NCI-H2081 (cell line): ENCODE data around the gene NUDT21.

Experiments
- DNase-seq, 2 experiments: peaks; one replicate each; lab custom pipeline; 2025; lab: John Stamatoyannopoulos, UW

NUDT21 gene

DNA sequence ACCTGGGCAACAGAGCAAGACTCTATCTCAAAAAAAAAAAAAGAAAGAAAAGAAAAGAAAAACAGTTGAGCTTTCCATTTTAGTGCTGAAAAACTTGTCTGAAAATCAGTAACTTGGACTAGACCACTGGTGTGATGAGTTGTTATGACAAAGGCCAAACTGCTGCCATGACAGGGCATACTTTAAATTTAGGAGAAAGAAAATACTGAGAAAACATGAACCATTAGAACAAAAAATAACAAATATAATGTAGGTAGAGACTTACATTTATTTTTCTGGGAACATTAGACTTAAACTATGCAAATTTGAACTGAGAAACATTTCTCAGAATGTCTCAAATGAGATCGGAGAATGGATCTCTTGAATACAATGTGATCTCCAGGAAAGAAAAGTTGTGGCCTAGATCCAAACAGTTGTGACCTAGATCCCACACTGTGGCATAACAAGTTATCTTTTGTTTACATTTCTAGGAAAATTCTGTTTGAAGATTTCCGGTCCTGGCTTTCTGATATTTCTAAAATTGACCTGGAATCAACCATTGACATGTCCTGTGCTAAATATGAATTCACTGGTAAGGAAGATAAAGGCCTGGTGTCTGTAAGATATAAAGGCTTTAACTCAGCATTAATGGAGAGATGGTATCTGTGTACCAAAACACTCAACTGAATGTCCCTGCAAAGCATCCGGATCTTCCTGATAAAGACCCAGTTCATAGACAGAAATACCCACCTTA lies 11.1 kb upstream of the NUDT21 start:
- DNase-seq: no peak

- no peak for DNase-seq
Measured at GRCh38 chr16:56460101-56460500, 9.0 kb upstream of the NUDT21 start.

- DNase-seq: no peak
Measured at GRCh38 chr16:56457927-56458470, 6.9 kb upstream of the NUDT21 start.

DNA sequence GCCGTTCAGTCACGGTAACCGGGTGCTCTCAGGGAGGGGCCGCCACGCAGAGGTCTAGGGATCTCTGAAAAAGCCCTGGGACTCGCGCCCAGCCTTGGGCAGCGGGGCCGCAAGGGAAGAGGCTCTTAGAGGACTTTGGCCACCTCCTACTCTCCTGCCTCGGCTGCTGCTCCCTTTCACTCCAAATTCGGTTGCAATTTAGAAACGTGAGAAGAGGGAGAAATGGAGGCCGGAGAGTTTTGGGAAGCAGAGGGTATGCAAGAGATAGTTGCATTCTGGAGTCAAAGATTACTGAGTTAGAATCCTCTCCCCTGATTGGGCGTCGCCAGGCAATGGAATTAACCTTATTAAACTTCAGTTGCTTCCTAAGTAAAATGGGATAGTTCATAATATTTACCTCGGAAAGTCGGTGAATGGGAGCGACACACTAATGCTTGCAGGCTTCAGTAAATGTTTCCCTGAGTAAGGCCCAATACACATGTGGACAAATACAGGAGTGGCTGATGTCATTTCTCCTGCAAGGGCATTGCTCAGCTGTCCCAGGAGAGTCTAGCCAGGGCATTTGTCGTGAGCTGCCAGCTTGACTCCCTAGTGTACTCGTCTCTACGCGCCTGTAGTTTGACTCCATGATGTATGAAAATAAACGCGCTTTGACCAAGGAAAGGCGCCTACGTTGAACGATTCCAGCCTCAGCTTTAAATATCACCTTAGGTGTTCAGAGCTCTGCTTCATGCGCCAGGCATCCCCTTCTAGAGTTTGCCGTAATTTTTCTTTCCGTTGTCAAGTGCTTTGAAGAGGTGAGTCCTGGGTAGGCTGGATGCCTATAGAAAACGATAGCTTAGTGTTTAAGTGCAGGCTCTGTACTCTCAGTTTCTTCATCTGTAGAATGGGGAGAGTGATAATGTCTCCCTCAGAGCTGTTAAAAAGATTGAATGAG lies 889 bp upstream of the NUDT21 start:
- DNase-seq: peak in 1 of 2 experiments; percentile 23

- DNase-seq: no peak
Measured at GRCh38 chr16:56450275-56450985, 702 bp downstream of the NUDT21 start.

DNA sequence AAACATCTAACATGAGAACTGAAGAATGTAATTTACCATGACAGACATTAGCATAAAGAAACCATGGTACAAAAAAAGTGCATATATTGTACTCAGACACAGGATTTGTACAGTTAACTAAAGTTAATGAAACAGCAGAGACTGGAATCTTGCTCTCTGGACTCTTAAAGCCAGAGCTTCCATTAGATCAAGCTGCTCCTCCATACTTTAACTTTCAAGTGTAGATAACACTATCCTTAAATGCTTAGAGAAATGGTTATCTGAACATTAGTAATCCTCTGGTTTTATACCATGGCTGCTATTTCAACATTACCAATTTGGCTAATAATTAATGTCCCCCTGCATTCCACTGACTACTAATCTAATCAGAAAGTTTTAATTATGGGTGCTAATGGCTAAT lies 3.1 kb downstream of the NUDT21 start:
- no peak for DNase-seq

GRCh38 chr16:56447286-56447685 lies 3.8 kb downstream of the NUDT21 start:
- DNase-seq: no peak

GRCh38 chr16:56438038-56438437 lies 13.1 kb downstream of the NUDT21 start:
- DNase-seq: no peak

- DNase-seq: no peak
Measured at GRCh38 chr16:56436258-56436657, 14.9 kb downstream of the NUDT21 start.

DNA sequence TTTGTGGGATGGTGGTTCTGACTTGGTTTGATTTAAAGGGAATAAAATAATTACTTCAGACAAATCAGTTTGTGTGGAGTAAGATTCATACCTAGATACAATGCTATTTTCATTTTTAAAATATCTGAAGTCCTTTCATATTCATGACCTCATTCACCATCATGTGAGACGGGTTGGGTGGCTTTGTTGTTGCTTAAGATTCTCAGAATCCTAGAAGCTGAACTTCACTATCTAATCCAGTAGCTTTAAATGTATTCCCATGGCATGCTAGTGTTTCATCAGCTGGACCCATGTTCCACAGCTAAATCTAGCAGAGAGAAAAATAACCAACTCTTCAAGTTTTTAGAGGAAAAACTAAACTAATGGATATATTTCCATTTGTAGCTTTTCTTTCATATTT lies 23.0 kb downstream of the NUDT21 start:
- DNase-seq: no peak

DNA sequence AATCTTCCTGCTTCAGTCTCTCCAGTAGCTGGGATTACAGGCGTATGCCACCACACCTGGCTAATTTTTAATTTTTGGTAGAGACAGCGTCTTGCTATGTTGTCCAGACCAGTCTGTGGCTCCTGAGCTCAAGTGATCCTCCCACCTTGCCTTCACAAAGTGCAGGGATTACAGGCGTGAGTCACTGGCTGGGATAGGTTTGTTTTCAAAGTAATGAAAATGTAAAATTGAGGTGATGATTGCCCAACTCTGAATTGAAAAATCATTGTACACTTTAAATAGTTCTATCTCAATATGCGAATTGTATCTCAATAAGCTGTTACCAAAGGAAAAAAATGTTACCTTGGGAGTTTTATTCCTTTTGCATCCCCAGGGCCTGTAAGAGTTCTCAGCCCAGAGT lies 24.5 kb downstream of the NUDT21 start:
- DNase-seq: no peak

DNA sequence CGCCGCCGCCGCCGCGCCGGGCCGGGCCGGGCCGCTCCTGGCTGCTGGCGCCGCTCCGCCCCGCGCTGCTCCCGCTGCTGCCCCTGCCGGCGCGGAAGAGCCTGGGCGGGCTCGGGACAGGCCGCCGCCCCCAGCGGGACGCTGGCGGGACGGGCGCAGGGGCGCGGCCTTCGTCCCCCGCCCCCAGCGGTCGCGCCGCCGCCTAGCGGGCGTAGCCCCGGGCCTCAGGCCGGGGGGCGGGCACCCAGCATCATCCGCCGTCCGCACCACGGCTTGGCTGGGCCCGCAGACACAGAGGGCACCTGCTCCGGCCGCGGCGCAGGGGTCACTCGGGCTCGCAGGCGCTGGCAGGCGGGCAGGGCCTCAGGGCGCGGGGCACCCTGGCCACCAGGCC lies 25.7 kb downstream of the NUDT21 start, which contains the start of gene AMFR:
AMFR (minus strand) TSS at position 107 of the 394 bp plus-strand sequence. CDS start 218 bp downstream, outside the sequence.
- peak in 1 of 2 experiments; percentile 44 for DNase-seq

DNA sequence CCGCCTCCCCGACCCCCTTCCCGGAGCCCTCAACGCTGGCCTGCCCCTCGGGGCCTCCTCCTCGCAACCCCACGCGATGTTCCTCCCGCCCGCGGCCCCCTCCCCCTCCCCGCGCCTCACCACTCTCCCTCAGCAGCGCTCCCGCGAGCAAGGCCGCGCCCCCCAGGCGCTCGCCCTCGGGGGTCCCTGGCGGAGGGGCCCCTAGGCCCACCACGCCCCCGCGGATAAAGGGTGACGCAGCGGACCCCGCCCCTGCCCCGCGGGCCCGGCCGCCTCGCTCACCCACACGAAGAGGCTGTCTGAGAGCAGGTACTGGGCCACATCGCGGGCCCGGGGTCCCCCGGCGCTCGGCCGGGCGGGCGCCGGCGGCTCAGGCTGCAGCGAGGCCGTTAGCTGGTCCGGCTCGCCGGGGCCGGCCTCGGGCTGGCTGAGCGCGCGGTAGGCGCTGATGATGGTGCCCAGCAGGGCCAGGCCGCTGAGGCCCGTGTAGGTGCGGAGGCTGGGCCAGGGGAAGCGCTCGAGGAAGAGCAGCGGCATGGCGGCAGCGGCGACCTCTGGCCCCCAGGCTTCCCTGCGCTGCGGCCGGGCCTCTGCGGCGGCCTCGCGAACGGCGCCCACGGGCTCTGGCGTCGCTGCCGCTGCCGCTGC lies 26.2 kb downstream of the NUDT21 start:
- peak in 1 of 2 experiments; percentile 18 for DNase-seq

GRCh38 chr16:56424404-56424764 lies 26.7 kb downstream of the NUDT21 start:
- DNase-seq: no peak

GRCh38 chr16:56423584-56424403 lies 27.3 kb downstream of the NUDT21 start:
- DNase-seq: no peak

DNA sequence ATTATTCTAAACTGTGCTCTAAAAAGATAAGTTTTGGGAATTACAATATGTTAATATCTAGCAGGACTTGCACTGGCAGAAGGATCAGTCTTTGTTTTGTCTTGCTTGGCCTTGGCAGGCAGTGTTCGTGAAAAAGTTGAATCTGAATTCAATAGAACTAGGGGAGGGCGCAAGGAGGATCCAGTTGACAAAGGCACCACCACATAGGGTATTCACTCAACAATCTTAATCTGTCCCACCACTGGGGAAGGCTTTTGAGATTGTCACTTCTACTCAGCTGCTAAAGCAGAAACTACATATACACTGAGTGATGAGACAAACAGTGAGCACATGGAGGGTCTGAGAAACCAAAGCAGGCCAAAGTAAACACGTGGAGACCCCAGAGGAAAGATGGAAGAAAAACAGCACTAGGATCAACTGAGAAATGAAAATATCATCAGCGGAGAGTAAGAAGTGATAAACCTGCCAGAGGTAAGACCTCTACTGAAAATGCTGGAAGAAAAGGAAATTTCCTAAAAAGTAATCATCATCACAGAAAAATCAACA lies 28.2 kb downstream of the NUDT21 start:
- DNase-seq: no peak

DNA sequence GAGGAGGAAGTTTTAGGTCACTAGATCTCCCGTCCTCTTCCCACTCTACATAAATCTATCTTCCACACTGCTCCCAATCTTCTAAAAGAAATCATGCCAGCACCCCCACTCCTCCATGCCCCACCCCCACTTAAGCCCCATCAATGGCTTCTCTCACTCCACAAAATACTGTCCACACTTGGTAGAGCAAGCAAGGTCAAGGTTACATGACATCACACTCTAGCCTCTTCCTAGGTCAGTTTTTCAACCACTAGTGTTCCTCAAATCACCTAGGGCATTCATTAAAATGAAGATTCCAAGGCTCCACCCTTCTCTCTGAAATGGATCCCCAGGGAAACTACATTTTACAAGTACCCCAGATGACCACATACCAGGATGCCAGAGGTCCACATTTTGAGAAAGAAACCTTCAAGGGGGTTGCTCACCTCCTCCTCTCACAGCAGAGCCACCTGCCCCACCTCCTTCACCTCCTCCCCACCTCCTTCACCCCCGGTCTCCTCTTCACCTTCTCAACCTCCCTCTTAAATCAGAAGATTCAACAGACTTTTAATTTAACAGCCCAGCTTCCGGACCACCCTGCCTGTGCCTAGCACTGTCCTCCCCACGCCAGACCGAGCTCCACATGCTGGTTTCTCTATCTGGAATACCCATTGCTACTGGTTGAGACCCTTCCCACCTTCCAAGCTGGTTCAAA lies 29.0 kb downstream of the NUDT21 start:
- DNase-seq: no peak

GRCh38 chr16:56421313-56421712 lies 29.8 kb downstream of the NUDT21 start:
- DNase-seq: no peak

DNA sequence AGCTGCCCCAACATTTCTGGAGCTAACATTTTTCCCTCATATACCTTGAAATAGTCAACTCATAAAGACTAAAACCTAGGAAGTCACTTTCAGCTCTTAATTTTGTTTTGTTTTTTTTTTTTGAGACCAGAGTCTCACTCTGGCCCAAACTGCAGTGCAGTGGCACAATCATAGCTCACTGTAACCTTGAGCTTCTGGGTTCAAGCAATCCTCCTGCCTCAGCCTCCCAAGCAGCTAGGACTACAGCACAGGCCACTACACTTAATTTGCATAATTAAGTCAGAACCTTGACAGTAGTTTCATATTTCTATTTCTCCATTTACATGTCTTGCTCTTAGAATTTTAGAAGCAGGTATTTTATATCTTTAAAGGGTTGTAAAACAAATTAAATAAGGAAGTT lies 30.5 kb downstream of the NUDT21 start:
- no peak for DNase-seq
